Dendritic cell treated with granulocyte-macrophage colony-stimulating factor and Interleukin-4, amounts not matched to agents 40 ng/mL and 50 ng/mL, for 4 days (primary cell): ENCODE measurements around the gene PPARA.

Source experiments
- H3K27ac Mint-ChIP-seq: one replicate; pipeline ENCODE4 v1.8.0; 2022; ENCODE audit warnings: mild to moderate bottlenecking, mixed read lengths
- H3K27me3 Mint-ChIP-seq: one replicate; pipeline ENCODE4 v1.8.0; 2022; ENCODE audit warnings: mild to moderate bottlenecking, mixed read lengths
- H3K36me3 Mint-ChIP-seq: one replicate; pipeline ENCODE4 v1.8.0; 2022; ENCODE audit warnings: low read depth, mixed read lengths
- H3K4me1 Mint-ChIP-seq: one replicate; pipeline ENCODE4 v1.8.0; 2022; ENCODE audit warnings: low read depth, mixed read lengths
- H3K4me3 Mint-ChIP-seq: one replicate; pipeline ENCODE4 v1.8.0; 2022; ENCODE audit warnings: mild to moderate bottlenecking, moderate library complexity, mixed read lengths
- H3K9me3 Mint-ChIP-seq: one replicate; pipeline ENCODE4 v1.8.0; 2022; ENCODE audit warnings: mixed read lengths
- intact Hi-C: fragments of 100-400 bp; cut with micrococcal nuclease; formaldehyde crosslinking; loops from one replicate; pipeline ENCODE4 v1.15.0; 2022

PPARA gene

GRCh38 chr22:46119093-46119728 is 31.1 kb upstream of the PPARA start:
- peaks cover 11% of the 10 kb centered on the region for H3K36me3 Mint-ChIP-seq
- no peak overlapping the region for H3K27ac Mint-ChIP-seq
- H3K27me3 Mint-ChIP-seq = peaks cover 10% of the 10 kb centered on the region
- no peak overlapping the region for H3K4me3 Mint-ChIP-seq
- intact Hi-C loops = loop anchor here (5.0 kb wide), 1 partner anchor 472 kb away; no protein-coding TSS in a partner anchor
- H3K9me3 Mint-ChIP-seq = no peaks in the 10 kb centered on the region
- peaks cover 21% of the 10 kb centered on the region for H3K4me1 Mint-ChIP-seq

GRCh38 chr22:46119729-46120419 is 30.5 kb upstream of the PPARA start:
- no peak overlapping the region for H3K4me3 Mint-ChIP-seq
- intact Hi-C loops = loop anchor here (5.0 kb wide), 1 partner anchor 473 kb away; no protein-coding TSS in a partner anchor

DNA sequence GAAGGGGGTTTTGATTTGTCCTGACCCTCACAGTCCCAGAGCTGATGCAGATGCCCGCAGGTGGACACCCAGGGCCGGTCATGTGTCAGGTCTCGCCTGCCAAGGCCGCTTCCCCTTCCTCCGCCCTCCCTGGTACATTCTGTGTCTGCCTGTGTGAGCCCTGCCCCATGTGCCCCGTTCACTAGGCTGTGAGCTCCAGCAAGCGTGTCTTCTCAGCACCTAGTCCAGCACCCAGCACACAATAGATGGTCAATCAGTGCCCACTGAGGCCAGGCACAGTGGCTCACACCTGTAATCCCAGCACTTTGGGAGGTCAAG is 29.9 kb upstream of the PPARA start:
- H3K9me3 Mint-ChIP-seq = no peaks in the 10 kb centered on the region
- peaks cover 21% of the 10 kb centered on the region for H3K4me1 Mint-ChIP-seq
- no peak overlapping the region for H3K4me3 Mint-ChIP-seq
- H3K36me3 Mint-ChIP-seq = no peaks in the 10 kb centered on the region
- no peak overlapping the region for H3K27ac Mint-ChIP-seq
- intact Hi-C loops = no loop called here
- peaks cover 11% of the 10 kb centered on the region for H3K27me3 Mint-ChIP-seq

More at GRCh38 chr22:46119729-46120419, 30.5 kb upstream of the PPARA start:
- Mint-ChIP-seq H3K4me1 (peaks cover 21% of the 10 kb centered on the region), H3K9me3 (no peaks in the 10 kb centered on the region), H3K36me3 (peaks cover 4% of the 10 kb centered on the region), H3K27ac (no peak overlapping the region), H3K27me3 (peaks cover 11% of the 10 kb centered on the region)

DNA sequence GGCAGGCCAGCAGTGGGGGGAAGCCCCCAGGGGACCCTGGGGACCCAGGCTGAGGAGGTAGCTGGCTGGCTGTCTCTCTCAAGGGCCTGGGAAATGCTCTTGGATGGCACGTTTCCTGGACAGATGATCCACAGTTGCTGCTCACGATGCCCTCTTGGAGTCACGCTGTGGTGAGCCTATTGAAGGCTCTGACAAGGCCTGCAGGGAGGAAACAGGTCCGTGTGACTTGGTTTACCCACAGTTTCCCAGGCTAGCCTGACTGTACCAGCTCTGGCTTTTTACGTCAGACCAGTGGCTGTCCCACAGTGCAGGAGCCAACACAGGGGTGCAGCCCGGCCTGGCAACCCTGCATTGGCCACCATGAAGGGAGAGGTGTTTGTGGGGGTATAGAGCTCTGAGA is 29.2 kb upstream of the PPARA start:
- Mint-ChIP-seq H3K36me3 (no peaks in the 10 kb centered on the region), H3K4me1 (peaks cover 16% of the 10 kb centered on the region), H3K27me3 (peaks cover 11% of the 10 kb centered on the region), H3K27ac (no peak overlapping the region), H3K4me3 (no peak overlapping the region), H3K9me3 (no peaks in the 10 kb centered on the region)
- intact Hi-C loops = no loop called here

GRCh38 chr22:46121523-46122287 is 28.6 kb upstream of the PPARA start:
- H3K27me3 Mint-ChIP-seq = peaks cover 14% of the 10 kb centered on the region
- H3K36me3 Mint-ChIP-seq = no peaks in the 10 kb centered on the region
- intact Hi-C loops = loop anchor here (1.0 kb wide), 1 partner anchor 193 kb away; no protein-coding TSS in a partner anchor
- H3K9me3 Mint-ChIP-seq = no peaks in the 10 kb centered on the region
- H3K4me1 Mint-ChIP-seq = peaks cover 9% of the 10 kb centered on the region
- H3K27ac Mint-ChIP-seq = no peak overlapping the region
- no peak overlapping the region for H3K4me3 Mint-ChIP-seq

GRCh38 chr22:46122511-46122971 is 27.8 kb upstream of the PPARA start:
- Mint-ChIP-seq H3K36me3 (no peaks in the 10 kb centered on the region), H3K9me3 (no peaks in the 10 kb centered on the region), H3K4me3 (no peak overlapping the region), H3K27me3 (peaks cover 15% of the 10 kb centered on the region), H3K4me1 (peaks cover 7% of the 10 kb centered on the region), H3K27ac (no peak overlapping the region)
- intact Hi-C loops = loop anchor here (1.0 kb wide), 1 partner anchor 192 kb away; no protein-coding TSS in a partner anchor

DNA sequence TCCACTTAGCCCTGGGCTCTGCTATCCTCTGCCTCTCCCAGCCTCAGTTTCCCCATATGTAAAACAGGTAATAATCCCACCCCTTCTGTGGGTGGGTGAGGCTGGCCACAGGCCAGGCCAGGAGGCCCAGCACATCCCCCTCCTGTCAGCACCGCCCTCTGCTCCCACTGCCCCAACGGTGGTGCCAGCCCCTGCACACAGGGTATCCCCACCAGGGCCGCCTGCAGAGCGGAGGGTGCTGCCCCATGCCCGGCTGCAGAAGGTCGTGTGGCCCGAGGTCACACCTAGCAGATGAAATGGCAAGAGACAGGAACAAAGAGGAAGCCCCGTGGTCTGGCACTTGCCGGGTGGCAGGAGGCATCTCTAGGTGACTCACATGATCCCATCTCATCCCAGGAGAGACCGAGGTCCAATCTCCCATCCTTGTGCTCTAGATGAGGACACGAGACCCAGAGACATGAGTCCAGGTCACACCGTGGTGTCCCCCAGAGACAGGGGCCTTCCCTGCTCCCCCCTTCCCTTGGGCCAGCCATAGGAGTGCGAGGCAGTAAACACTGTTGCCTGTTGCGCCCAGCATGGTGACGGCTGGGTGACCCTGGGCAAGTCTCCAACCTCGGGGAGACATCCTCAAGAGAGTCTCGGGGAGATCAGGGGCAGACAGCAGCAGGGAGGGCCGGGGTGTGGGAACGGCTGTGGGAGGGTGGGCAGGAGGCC is 27.2 kb upstream of the PPARA start:
- Mint-ChIP-seq H3K27ac (no peak overlapping the region), H3K36me3 (no peaks in the 10 kb centered on the region), H3K9me3 (no peaks in the 10 kb centered on the region), H3K27me3 (peaks cover 15% of the 10 kb centered on the region), H3K4me3 (no peak overlapping the region), H3K4me1 (peaks cover 7% of the 10 kb centered on the region)
- intact Hi-C loops = loop anchor here (1.0 kb wide), 1 partner anchor 191 kb away; no protein-coding TSS in a partner anchor

- Mint-ChIP-seq H3K4me1 (peaks cover 11% of the 10 kb centered on the region), H3K27ac (peak overlapping the region; percentile 26), H3K4me3 (no peak overlapping the region), H3K27me3 (peaks cover 15% of the 10 kb centered on the region), H3K9me3 (no peaks in the 10 kb centered on the region), H3K36me3 (no peaks in the 10 kb centered on the region)
- intact Hi-C loops = no loop called here
Observed at GRCh38 chr22:46123694-46124382, 26.5 kb upstream of the PPARA start.

- peaks cover 15% of the 10 kb centered on the region for H3K27me3 Mint-ChIP-seq
- peaks cover 18% of the 10 kb centered on the region for H3K4me1 Mint-ChIP-seq
- peak overlapping the region; percentile 26 for H3K27ac Mint-ChIP-seq
- intact Hi-C loops = no loop called here
- H3K36me3 Mint-ChIP-seq = no peaks in the 10 kb centered on the region
- H3K9me3 Mint-ChIP-seq = no peaks in the 10 kb centered on the region
- H3K4me3 Mint-ChIP-seq = no peak overlapping the region
Observed at GRCh38 chr22:46124383-46125144, 25.8 kb upstream of the PPARA start.

DNA sequence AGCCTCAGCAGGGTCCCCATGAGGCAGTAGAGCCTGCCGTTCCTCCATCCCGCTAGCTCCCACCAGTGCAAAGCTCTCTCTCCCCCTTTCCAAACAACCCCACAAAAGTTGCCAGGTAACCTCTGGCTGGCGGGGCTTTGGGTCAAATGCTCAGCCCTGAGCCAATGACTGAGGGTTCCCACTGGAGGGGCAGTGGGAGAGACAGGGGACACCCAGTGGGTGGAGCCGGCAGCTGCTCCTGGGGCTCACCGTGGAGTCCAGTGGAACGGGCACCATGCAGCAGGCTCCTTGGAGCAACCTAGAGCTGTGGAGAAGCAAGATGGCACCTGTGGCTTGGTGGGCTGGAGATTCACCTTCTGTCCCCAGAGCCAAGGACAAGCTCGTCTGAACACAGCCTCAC is 25.0 kb upstream of the PPARA start:
- no peaks in the 10 kb centered on the region for H3K9me3 Mint-ChIP-seq

DNA sequence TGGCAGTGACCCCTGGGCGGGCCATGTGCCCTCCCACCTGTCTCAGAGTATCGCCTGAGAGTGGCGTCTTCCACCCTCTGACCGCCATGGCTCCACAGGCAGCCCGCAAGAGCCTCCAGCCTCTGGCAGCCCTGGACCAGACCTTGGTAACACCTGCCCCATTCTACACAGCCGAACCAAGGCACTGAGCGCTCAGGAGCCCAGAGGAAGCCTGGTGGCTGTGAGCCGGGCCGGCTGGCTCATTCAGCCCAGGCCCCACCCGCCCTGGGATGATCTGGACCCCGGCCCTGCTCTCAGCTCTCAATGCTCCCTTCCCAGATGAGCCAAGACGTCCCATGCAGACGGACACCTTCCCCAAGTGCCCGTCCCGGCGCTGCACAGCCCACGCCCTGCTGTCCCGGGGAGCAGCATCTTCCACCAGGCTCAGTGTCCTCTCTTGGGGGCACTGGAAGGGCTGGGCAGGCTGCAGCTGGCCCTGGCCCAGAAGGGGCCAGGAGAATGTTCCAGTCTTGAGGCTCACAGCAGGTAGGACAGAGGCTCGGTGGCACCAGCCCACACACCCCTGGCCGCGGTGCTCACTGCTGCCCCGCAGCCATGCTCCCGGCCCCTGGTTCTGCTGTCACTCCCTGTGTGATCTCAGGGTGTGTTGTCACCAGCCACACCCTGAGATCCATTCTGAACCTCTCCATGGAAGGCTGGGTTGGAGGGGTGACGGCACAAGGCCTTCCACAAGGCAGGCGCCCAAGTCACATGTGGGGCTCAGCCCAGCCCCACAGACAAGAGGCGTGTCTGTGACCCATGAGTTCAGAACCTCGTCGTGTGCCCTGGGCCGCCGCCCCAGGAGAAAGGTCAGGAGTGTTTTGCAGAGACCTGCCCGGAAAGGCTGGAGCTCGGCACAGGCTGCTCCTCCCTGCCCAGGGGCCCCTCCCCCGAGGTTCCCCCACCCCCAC is 24.2 kb upstream of the PPARA start:
- H3K27ac Mint-ChIP-seq = no peak overlapping the region
- H3K36me3 Mint-ChIP-seq = no peaks in the 10 kb centered on the region
- H3K9me3 Mint-ChIP-seq = no peaks in the 10 kb centered on the region
- peaks cover 10% of the 10 kb centered on the region for H3K27me3 Mint-ChIP-seq
- intact Hi-C loops = no loop called here
- H3K4me3 Mint-ChIP-seq = no peak overlapping the region
- peaks cover 34% of the 10 kb centered on the region for H3K4me1 Mint-ChIP-seq

More for the DNA sequence above, 25.0 kb upstream of the PPARA start:
- Mint-ChIP-seq H3K36me3 (no peaks in the 10 kb centered on the region), H3K4me1 (peaks cover 26% of the 10 kb centered on the region), H3K4me3 (no peak overlapping the region), H3K27ac (no peak overlapping the region), H3K27me3 (peaks cover 10% of the 10 kb centered on the region)
- intact Hi-C loops = no loop called here

- intact Hi-C loops = no loop called here
- Mint-ChIP-seq H3K9me3 (no peaks in the 10 kb centered on the region), H3K27ac (peak overlapping the region; percentile 51)
Observed at GRCh38 chr22:46126853-46127385, 23.4 kb upstream of the PPARA start.

More at GRCh38 chr22:46126853-46127385, 23.4 kb upstream of the PPARA start:
- Mint-ChIP-seq H3K4me1 (peaks cover 42% of the 10 kb centered on the region), H3K4me3 (no peak overlapping the region), H3K27me3 (peaks cover 10% of the 10 kb centered on the region), H3K36me3 (no peaks in the 10 kb centered on the region)
